GM21619 (cell line): Measurements from ENCODE around the gene B4GALNT2.
"Not testable (repeated sequence)": the region's sequence is repeated elsewhere in the genome, so short reads cannot be mapped to it uniquely, and the experiment has no call there.

Source experiments
- ATAC-seq: cut with Tn5 transposase; IDR thresholded peaks from one replicate; pipeline ENCODE4 v1.9.1; 2021; ENCODE audit not compliant: unreplicated experiment

The B4GALNT2 gene

GRCh38 chr17:49132699-49133364 is at the start of gene B4GALNT2:
Gene B4GALNT2, plus strand, starts transcription at chr17:49132769. Its CDS starts 24 bp downstream, at chr17:49132793.
- no peak for ATAC-seq

- ATAC-seq: not testable (repeated sequence)
These were observed 47.5 kb upstream of the B4GALNT2 start for GRCh38 chr17:49085046-49085445.

- ATAC-seq: no peak
These were observed 46.8 kb upstream of the B4GALNT2 start for GRCh38 chr17:49085565-49086315.

DNA sequence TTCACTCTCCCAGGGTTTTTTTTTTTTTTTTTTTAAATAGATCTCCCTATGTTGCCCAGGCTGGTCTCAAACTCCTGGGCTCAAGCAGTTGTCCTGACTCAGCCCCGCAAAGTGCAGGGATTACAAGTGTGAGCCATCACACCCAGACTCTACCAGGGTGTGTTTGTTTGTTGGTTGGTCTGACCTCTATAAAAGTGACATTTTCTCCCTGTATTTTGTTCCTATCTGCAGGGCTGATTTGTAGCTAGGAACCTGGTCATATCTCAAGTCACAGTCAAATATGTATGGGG is 46.3 kb upstream of the B4GALNT2 start:
- ATAC-seq: no peak

DNA sequence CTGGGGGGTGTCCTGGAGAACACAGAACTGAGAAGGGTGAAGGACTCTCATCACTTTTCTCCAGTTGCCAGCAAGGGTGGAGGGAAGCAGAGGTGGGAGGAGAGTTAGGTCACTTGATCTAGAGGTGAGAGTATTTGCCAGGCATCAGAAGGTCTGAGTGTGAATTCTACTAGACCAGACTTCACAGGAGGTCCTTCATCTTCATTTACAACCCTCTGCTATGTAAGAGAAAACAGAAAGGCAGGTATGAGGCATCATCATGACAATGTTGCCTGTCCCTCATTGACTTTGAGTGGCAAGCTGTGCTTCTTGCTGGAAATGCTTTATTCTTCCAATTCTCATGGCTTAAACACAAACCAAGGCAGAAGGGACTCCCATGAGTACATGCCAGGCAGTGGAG is 45.9 kb upstream of the B4GALNT2 start:
- no peak for ATAC-seq

GRCh38 chr17:49089094-49089493 is 43.5 kb upstream of the B4GALNT2 start:
- ATAC-seq: no peak

DNA sequence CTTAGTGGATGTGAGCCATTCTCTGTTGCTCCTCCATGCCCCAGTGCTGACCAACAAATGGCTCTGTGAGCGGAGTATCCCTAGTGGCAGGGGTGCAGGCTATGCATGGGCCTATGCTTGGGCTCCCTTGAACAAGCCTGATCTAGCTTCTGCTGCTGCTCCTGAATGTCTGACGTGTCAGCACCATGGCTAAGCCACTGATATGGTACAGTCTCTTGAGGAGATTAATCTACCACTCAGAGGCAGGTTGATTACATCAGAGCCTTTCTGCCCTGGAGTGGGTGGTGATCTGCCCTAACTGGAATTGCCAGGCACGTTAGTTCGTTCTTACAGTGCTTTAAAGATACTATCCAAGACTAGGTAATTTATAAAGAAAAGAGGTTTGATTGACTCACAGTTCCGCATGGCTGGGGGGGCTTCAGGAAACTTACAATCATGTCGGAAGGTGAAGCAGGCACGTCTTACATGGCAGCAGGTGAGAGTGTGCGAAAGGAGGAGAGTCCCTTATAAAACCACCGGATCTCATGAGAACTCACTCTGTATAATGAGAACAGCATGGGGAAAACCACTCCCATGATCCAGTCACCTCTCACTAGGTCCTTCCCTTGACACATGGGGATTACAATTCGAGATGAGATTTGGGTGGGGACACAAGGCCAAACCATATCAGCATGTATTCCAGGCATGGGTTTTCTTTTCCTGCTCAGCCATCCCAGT is 41.5 kb upstream of the B4GALNT2 start:
- ATAC-seq: no peak

DNA sequence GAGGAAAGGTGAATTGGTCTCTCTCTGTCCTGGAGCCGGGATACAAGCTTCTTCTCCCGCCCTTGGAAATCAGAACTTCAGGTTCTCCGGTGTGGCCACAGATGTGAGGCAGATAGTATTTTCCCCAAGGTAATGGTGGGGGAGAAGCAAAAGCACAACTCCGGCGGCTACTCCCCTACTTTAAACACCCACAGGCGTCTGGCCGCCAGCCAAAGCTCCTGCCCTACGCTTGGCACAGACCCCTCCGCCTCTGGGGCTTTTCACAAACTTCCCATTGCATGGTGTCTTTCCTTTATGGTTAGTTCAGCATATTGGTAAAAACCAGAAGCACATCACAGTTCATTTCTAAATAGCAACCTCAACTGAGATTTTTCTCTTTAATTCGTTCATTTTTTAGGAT is 39.4 kb upstream of the B4GALNT2 start:
- ATAC-seq: no peak

DNA sequence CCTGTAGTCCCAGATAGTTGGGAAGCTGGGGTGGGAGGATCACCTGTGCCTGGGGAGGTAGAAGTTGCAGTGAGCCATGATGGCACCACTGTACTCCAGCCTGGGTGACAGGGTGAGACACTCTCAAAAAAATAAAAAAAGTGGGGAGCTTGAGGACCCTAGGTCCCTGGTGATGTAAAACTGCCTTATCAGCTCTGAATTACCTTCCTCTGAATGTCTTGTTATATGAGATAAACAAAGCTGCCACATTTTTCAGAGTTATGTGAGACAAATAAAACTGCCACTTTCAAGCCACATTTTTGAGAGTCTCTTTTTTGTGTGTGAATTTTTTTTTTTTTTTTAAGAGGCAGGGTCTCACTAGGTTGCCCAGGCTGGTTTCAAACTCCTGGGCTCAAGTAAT is 32.0 kb upstream of the B4GALNT2 start:
- no peak for ATAC-seq

GRCh38 chr17:49101054-49101534 is 31.5 kb upstream of the B4GALNT2 start:
- no peak for ATAC-seq

GRCh38 chr17:49103360-49103759 is 29.2 kb upstream of the B4GALNT2 start:
- ATAC-seq: not testable (repeated sequence)

DNA sequence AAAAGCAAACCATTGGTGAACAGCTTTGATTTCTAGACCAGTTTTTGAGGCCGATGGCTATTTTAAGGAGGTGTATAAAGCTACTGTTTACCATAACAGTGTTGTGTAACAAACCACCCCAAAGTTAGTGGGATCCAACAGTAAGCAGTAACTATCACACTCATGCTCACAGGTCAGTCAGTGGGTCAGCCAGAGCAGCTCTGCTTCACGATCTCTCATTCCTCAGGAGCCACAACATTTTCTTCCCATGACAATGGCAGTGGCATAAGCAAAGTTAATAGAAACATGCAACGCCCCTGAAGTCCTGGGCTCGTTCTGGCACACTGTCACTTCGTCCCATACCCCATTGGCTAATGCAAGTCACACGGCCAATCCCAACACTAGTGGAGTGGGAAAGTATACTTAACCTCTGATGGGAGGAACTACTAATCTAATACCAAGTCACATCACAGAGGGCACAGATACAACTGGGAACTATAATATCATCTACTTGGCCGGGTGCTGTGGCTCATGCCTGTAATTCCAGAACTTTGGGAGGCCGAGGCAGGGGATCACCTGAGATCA is 28.0 kb upstream of the B4GALNT2 start:
- ATAC-seq: no peak

- no peak for ATAC-seq
These were observed 26.0 kb upstream of the B4GALNT2 start for GRCh38 chr17:49106321-49107210.

DNA sequence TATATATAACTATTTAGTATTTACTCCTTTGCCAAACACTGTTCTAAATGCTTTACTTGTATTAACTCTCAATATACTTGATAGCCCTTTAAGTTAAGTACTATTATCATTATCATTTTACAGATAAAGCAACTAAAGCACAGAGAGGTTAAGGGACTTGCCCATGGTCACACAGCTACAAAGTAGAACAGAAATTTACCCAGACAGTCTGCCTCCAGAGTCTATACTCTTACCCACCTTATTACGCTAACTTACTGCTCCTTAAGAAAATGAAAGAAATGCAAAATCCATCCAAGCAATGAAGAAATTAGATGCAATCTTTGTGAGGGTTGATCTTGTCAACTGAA is 25.4 kb upstream of the B4GALNT2 start:
- no peak for ATAC-seq

GRCh38 chr17:49108318-49108717 is 24.3 kb upstream of the B4GALNT2 start:
- ATAC-seq: no peak

DNA sequence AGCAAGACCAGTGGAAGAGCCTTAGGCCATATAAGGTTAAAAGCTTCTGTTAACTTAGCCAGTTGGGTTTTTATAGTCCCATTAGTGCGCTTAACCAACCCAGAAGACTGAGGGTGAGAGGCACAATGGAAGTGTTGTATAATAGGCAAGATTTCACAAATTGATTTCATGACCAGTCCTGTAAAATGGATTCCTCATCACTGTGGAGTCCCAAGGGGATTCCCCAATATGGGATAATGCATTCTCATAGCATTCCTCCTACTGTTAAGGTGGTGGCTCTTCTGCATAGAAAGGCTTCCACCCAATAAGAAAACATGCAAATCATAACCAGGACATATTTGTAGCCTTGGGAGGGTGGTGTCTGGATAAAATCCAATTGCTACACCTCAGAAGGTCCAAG is 22.1 kb upstream of the B4GALNT2 start:
- ATAC-seq: no peak

- ATAC-seq: no peak
These were observed 20.6 kb upstream of the B4GALNT2 start for GRCh38 chr17:49111934-49112333.

- ATAC-seq: no peak
These were observed 19.6 kb upstream of the B4GALNT2 start for GRCh38 chr17:49112936-49113335.

GRCh38 chr17:49114703-49115102 is 17.9 kb upstream of the B4GALNT2 start:
- no peak for ATAC-seq

- no peak for ATAC-seq
These were observed 14.9 kb upstream of the B4GALNT2 start for GRCh38 chr17:49117587-49118230.
